GM10266 (cell line): ENCODE measurements around the gene FGFBP1.

Experiments used
- DNase-seq: peaks from one replicate; pipeline ENCODE4 v3.0.0; 2012; ENCODE audit errors: extremely low spot score
- CTCF ChIP-seq: IDR thresholded peaks from 2 replicates; pipeline ENCODE4 v1.5.1; 2012; ENCODE audit warnings: mild to moderate bottlenecking, low read depth; ENCODE audit not compliant: control insufficient read depth, insufficient read depth; ENCODE audit errors: missing control alignments

FGFBP1 gene

GRCh38 chr4:15938640-15939039, at the start of gene FGFBP1:
Gene FGFBP1 (minus strand): TSS chr4:15938740. CDS start chr4:15936632, 2,108 bp downstream.
- DNase-seq: no peak
- TF ChIP-seq CTCF: no peak

GRCh38 chr4:15988222-15988621, 49.7 kb upstream of the FGFBP1 start:
- no peak for TF ChIP-seq CTCF
- no peak for DNase-seq

GRCh38 chr4:15986907-15987306, 48.4 kb upstream of the FGFBP1 start:
- no peak for TF ChIP-seq CTCF
- no peak for DNase-seq

- DNase-seq: no peak
- no peak for TF ChIP-seq CTCF
Observed at GRCh38 chr4:15983610-15984009, 45.1 kb upstream of the FGFBP1 start.

- DNase-seq: no peak
- TF ChIP-seq CTCF: no peak
Observed at GRCh38 chr4:15982842-15983524, 44.4 kb upstream of the FGFBP1 start.

DNA sequence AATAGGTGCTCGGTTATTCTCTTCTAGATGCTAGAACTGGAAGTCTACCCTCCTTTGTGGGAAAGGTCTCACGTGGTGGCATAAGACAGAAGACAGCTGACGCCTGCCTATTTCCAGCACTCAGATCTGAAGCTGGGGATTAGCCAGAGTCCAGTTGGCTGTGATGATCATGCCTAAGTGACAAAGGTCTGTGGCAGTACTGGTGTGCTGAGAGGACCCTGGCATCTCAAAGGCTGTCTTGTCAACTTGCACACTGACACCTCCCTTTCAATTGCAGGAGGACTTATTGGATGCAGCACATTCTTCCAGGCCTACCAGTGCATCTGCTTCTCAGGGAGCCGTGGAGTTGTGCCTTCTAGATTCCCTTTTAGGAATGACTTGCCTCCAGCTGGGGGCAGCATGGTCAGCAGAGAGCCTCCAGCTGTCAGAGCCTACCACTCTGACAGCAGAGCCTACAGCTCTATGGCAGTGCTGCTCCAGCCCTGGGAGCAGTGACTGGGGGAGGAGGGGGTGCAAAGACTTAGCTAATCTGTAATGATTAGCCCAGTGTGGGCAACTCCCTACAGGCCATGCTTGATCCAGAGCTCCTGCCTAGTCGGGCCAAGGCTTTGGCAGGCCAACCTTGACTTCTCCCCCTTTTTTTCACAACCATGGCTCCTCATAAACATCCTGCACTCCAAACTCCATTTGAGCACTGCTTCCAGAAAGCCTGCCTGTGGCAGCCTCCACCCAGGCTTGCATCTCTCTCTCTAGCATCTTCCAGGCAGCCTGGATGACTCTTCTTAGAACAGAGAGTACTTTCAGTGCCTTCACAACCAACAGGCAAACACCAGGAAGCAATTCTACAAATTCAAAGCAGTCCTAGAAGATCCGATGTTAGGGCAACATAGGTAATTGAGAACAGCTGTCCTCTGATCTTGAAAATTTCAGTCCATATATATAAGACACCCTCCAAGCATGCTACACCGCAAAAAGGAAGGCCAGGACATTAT, 38.2 kb upstream of the FGFBP1 start:
- no peak for DNase-seq

More for the DNA sequence above, 38.2 kb upstream of the FGFBP1 start:
- no peak for TF ChIP-seq CTCF
